NT2/D1 (cell line): ENCODE data around the gene SUPT20H.

Source experiments
- SUZ12 ChIP-seq: IDR thresholded peaks from 2 replicates; pipeline ENCODE4 v1.6.1; 2011; ENCODE audit not compliant: insufficient read length, insufficient read depth; ENCODE audit errors: extremely low read depth
- YY1 ChIP-seq: IDR thresholded peaks from 2 replicates; pipeline ENCODE4 v1.6.1; 2011; ENCODE audit not compliant: insufficient read length, insufficient read depth
- ZNF274 ChIP-seq: IDR thresholded peaks from 2 replicates; pipeline ENCODE4 v1.6.1; 2011; ENCODE audit warnings: mild to moderate bottlenecking, low read depth, low read length

DNA sequence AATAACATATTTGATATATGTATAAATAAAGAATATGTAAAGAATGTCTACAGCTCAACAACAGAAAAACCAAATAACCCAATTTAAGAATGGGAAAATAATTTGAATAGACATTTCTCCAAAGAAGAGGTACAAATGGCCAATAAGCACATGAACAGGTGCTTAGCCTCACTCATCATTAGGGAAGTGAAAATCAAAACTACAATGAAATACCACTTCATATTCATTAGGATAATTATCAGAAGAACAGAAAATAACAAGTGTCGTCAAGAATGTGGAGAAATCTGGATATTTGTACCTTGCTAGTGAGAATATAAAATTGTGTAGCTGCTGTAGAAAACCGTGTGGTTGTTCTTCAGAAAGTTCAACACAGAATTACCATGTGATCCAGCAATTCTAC lies 8.4 kb upstream of the SUPT20H start:
- TF ChIP-seq ZNF274, result no peak
- no peak for TF ChIP-seq YY1
- TF ChIP-seq SUZ12, result no peak
